ENCODE results near the gene M1AP. TPM values are rescaled to one million over a fixed set of nuclear protein-coding genes. Genes with fewer than 3 reads are reported as not detected.
A peak's percentile ranks its signal among the peaks of the same experiment; 100 is the strongest.
"Not testable (repeated sequence)": the region's sequence is repeated elsewhere in the genome, so short reads cannot be mapped to it uniquely, and the experiment has no call there.

Gene M1AP
- total RNA-seq, 1 donor from 2014 or later, result not detected

- DNase-seq, result no peak
Measured at GRCh38 chr2:74564222-74564621, 83.9 kb downstream of the M1AP start.

- DNase-seq, result no peak
Measured at GRCh38 chr2:74562126-74562775, 85.9 kb downstream of the M1AP start.

GRCh38 chr2:74561022-74561421, 87.1 kb downstream of the M1AP start:
- DNase-seq, result not testable (repeated sequence)

DNA sequence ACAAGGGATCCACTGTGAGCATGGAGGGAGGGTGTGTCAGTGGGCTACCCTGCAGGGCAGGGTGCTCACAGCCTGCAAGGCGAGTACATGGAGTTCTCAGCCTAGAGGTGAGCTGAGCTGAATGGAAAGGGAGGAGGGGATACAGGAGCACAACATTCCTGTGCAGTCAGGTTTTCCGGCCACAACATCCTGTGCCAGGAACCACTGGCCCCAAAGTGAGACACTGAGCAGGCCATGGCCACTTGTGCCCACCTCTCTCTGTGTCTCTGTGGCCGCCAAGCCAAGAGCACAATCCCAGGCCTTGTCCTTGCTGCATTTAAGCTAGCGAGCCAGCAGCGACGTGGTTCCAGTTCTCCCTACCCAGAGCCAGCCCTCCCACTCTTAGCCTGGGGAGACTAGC, 87.5 kb downstream of the M1AP start:
- DNase-seq, result no peak

DNA sequence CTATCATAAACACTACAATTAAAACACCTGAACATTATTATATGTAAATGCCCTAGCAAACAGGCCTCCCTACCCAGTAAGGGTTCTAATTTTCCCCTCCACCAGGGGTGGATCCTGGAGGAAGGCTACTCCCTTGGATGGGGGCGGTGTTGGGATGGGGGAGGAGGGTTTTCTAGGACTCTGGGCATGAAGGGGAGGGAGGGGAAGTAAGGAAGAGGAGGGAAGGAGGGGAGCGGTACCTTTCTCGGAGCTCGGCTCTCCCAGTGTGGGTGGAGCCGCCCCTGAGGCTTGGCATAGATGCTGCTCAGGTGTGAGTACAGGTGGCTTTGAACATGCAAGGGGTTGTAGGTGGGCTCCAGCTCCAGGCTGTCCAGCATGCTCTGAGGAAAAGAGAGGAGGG, 88.2 kb downstream of the M1AP start:
- no peak for DNase-seq

DNA sequence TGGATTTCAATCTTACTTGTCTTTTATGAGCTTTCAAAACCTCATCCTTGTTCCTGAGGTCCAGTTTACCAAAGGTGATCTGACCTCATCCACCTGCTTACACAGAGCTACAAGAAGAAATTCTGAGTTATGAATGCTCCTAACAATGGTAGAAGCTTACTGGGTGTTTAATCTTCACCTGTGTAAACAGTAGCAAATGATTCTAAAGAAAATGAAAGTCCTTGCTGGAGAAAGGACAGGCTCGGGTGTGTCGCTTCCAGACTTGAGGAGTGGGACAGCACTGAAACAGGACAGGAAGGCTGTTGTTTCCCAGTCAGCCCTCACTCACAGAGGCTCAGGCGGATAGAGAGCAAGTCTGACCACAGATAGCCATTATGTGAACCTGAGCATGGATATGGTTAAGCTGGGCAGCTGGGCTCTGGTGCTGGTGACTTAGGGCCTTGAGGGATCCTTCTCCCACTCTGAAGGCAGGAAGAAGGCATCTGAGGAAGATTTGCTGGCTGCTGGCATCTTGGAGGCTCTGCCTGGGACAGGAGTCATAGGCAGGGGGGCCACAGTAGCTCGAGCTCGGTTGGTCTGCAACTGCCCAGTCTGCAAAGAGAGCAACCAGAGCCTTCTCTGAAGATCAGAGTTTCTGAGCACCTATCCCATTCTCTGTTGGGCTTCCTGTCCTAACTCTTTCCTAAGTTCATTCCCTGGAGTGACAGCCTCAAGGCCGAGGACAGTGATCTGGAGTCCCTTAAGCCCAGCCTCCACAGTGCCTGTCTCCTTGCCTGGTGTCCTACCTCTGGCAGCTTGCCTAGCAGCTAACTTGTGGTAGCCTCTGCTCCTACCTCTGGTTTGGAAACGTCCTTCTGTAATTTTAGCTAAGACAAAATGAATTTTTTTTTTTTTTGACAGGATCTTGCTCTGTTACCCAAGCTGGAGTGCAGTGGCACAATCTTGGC, 89.6 kb downstream of the M1AP start:
- no peak for DNase-seq

DNA sequence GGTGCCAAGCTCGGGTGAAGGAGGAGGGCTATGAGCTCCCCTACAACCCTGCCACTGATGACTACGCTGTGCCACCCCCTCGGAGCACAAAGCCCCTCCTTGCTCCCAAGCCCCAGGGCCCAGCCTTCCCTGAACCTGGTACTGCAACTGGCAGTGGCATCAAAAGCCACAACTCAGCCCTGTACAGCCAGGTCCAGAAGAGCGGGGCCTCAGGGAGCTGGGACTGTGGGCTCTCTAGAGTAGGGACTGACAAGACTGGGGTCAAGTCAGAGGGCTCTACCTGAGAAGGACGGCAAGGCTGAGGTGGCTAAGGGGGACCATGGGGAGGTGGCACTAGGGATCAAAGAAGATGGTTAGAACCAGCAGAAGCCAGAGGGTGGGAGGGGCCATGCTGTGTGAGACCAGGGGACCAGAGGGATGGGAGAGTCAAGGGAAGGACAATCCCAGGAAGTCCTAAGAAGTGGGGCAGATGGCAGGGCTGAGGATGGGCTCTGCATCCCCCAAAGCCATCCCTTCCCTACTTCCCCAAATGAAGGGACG, 91.2 kb downstream of the M1AP start:
- DNase-seq, result no peak

DNA sequence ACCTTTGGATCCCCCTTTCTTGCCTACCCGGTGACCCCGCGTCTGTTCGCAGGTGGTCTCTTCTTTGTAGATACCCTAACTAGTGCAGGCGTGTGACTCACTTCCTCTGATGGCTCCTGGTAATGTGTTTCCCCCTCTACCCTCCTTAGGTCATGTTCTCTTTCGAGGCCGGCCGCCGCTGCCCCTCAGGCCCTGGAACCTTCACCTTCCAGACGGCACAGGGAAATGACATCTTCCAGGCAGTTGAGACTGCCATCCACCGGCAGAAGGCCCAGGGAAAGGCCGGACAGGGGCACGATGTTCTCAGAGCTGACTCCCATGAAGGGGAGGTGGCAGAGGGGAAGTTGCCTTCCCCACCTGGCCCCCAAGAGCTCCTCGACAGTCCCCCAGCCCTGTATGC, 92.0 kb downstream of the M1AP start:
- no peak for DNase-seq

DNA sequence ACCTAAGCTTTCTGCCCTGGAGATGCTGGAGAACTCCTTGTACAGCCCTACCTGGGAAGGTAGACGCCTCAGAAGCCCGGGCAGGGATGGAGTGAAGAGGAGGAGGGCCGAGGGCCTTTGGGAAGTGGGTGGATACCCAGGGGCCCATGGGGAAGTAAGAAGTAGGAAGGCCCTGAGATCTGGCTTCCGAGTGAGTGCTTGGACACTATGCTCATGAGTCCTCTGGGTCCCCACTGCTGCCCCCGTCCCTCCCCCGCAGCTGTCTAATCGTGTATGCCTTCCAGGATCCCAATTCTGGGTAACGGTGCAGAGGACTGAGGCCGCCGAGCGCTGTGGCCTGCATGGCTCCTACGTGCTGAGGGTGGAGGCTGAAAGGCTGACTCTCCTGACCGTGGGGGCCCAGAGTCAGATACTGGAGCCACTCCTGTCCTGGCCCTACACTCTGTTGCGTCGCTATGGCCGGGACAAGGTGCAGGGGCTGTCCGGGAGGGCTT, 92.5 kb downstream of the M1AP start:
- DNase-seq, result no peak

DNA sequence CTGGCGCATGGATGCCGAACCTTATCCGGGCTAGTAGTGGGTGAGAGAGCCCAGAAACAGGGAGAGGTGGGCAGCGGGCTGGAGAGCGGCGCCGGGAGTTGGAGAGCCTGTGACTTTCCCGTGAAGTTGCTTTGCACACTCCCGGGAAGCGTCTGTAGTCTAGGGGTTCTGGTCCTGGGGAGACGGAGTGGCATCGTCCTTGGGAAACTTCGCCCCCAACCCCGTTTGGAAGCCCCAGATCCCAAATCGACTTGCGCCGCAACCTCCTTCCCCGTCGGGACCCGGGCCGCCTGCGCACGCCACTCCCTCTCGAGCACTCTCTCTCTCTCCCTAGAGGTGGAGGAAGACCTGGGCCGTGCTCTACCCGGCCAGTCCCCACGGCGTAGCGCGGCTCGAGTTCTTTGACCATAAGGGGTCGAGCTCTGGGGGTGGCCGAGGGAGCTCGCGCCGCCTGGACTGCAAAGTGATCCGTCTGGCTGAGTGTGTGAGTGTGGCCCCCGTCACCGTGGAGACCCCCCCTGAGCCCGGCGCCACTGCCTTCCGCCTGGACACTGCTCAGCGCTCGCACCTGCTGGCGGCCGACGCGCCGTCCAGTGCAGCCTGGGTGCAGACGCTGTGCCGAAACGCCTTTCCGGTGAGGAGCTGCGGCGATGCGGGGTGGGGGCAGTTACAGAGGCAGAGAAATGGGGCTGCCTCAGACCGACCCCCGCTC, 93.2 kb downstream of the M1AP start:
- DNase-seq, result no peak

DNA sequence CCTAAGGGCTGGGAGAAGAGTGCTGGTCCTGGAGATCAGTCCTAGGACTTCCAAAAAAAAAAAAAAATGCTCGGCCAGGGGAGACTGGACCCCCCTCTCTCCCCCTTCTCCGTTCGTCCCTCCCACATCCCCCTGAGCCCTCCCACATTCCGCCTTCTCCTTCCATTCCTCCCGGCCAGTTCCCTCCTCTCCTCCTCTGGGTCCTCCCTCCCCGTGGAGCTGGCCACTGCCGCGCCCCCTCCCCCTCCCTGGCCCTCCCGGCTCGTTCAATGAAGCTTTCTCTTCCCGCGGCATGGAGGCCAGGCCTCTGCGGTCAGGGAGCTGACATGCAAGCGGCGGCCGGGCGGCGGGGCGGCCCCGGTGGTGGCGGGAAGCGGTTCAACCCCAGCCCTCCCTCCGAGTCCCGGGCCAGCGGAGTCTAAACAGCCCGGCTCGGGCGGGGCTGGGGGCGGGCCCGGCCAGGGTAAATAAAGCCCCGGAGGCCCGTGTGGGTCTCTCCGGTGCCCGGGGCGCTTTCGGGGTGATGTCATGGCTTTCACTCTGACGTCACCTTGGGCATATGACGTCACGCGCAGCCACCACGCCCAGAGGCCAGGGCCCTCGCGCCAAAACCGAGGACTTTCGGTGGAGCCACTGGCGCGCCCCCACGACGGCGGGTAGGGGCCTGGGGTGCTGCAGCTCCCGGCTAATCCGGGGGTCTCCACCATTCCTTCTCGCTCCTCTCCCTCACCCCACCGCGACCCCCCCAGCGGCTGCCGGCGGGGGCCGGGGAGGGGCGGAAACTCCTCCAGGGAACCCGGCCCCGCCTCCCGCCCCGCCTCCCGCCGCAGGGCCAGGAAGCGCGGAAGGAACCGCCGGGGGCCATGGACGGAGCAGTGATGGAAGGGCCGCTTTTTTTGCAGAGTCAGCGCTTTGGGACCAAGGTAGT, 94.0 kb downstream of the M1AP start, which contains the start of the genes DOK1 and LOXL3:
Gene DOK1 (plus strand): TSS at position 829 of the 928 bp plus-strand sequence. CDS start 35 bp downstream, at position 864.
Gene LOXL3 (minus strand): TSS at position 51 of the 928 bp plus-strand sequence. CDS start 1,308 bp downstream, outside the sequence.
- peak; percentile 37 for DNase-seq

DNA sequence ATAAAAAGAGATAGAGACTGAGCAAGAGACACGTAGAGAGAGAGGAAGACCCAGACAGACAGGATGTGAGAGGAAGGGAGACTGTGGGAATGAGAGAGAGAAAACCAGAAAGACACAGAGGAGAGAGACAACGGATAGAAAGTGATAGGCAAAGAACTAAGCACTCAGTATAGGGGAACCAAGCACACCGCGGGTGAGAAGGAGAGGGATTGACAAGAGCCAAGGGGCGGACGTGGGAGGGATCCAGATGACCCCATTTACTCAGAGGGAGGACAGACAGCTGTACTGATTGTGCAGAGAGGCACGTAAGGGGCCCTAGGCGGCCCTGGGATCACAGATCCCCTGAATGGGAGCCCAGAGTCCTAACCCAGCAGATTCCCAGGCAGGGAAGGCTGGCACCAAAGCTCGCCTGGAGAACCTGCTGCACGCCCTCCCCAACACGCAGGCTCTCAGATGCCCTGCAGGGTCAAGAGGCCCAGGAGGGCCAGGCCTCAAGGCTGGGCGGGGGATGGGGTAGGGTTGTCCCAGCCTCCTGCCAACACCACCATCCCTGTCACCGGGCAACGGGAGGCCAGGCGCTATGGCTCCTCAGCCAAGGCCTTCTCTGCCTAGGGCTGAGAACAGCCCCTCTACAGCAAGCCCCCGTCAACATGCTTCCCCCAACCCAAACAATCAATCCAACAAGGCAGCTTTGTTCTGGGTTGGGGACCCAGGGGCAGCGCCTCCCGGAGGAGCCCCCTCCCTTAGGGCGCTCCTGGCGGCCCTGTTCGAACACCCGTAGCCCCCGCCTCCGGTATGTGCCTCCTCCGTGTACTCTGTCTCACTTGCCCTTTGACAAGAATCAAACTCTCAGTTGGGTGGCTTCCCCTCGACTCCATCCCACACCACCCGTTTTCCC, 95.0 kb downstream of the M1AP start:
- DNase-seq, result no peak

DNA sequence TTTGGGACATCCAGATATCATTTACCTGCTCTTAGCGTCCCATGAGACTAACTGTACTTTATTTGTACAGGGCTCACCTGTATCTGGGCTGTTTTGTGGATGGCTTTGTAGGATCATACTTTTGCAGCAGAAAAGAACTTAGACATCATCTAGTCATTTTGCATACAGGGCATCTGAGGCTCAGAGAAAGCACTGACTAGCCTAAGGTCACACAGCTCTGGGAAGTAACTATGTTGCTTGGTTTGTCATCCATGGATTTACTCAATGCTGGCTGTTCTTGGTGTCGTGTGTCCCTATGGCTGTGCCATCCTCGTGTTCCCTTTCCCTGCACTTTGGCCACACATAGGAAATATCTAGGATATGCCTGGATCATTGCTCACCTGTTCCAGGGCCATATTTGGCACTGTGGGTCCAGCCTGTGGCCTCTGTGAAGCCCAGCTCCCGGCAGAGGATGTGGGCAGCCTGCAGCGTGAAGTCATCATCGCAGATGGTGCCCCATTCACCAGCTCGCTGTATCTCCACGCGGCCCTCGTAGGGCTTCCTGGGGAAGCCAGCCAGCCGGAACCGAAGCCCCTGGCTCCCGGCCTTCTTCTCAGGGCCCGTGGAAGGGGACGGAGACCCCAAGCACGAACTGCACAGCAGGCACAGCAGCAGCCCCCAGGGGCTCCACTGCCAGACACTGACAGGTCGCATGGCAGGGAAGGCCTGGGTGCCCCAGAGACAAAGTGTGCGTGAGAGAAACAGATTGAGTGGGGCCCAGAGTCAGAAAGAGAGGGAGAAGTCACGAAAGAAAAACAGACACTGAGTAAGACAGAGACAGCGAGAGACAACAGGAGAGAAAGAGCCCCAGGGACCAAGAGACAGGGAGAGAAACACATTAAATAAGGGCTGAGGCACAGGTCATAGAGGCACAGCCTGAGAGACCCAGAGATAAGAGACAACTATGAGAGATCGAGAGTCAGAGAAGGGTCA, 95.9 kb downstream of the M1AP start:
- no peak for DNase-seq

GRCh38 chr2:74551530-74551929, 96.6 kb downstream of the M1AP start:
- no peak for DNase-seq

- no peak for DNase-seq
Measured at GRCh38 chr2:74550231-74550630, 97.9 kb downstream of the M1AP start.

DNA sequence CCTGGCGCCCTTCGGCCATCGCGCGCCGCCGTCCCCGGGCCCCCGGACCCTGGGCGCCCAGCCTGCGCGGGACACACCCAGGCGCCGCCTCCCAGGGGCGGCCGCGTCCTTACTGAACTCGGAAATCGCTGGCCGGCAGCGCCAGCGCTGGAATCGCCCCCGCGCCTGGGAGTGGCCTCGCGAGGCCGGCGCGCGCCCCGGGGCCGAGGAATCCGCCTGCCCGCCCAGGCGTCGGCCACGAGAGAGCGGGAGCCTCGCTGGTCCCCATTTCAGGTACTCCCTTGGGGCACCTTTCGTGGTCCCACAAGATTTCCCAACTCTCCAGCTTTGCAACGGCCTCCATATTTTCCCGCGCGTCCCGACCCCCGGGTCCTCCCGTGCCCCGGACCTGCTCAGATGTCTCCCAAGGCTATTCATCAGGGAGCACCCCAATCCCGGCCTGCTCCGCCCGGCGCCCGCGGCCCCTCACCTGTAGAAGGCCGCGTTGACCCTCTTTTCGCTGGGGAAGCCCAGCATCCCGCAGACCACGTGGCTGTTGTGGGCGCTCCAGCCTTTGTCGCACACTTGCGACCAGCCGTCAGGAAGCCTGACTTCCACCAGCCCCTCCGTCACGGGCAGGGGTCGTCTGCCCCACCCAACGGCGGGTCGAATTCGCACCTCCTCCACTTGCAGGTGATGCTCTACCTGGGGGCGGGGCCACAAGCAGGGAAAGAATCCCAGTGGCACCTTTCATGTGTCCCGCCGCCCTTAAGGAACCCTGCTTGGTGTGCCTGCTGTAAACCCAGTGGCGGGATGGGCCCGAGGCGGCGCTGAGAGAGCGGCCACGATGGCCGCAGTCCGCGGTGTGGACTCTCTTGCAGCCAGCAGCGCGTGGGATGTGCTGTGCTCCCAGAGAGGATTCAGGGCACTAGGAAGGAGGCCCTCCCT, 99.0 kb downstream of the M1AP start:
- DNase-seq, result no peak

DNA sequence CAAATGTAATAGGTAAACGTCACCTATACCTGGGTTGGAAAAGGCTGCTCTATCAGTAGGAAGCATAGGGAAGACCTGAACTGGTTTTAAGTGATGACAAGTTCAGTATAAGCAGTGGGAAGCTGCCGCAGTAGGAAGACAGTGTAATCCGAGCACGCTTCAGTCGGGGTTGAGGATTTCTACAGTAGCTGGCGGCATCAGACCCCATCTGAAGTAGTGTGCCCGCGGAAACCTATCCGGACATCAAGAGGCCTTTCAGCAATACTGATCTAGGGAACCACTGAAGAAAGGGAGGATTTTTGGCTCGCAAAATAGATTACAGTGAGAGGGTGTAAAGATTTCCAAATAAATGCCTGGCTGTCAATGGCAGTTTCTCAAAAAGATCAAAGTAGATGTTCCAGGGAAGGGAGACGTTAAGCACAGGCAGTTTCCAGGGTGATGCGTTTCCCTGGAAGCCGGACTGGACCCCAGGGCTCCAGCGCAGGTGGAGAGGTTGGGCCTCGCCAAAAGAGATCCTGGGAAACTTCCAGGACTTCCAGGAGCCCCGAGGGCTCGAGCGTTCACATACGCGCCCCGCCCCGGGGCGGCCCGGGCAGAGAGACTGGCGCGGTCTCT, 99.7 kb downstream of the M1AP start:
- no peak for DNase-seq

Data from occipital lobe (tissue), 2 donors.